HEK293 (cell line): ENCODE measurements around the gene SLC9A9.

Experiments
- CTCF ChIA-PET: fragments of 350-600 bp; formaldehyde crosslinking; extraction: SDS; loops from one replicate; lab custom pipeline; 2021; ENCODE audit warnings: antibody characterized with exemption; lab: Yijun Ruan, JAX
- POLR2A ChIA-PET: fragments of 300-600 bp; formaldehyde crosslinking; extraction: SDS; loops from one replicate; lab custom pipeline; 2020; ENCODE audit warnings: antibody characterized with exemption, inconsistent platforms; lab: Yijun Ruan, JAX
- H3K27ac ChIP-seq: fragments of 200-500 bp; sonication (Bioruptor generic); 2 replicates; pipeline ENCODE4 v1.5.1; 2014; ENCODE audit warnings: low read depth, low read length, control low read depth, inconsistent platforms; ENCODE audit errors: extremely low read depth
- H3K36me3 ChIP-seq, 2 experiments: fragments of 200-500 bp in 1 of 2; sonication (Bioruptor generic) in 1 of 2; 1 replicate in 1 of 2; 2 replicates in 1 of 2; pipeline ENCODE4 v1.5.1; 2014 to 2017; ENCODE audit warnings: inconsistent platforms in 2 of 2, low read length in 2 of 2; ENCODE audit not compliant: control insufficient read depth in 2 of 2, insufficient read depth in 1 of 2
- H3K4me1 ChIP-seq: fragments of 200-500 bp; sonication (Bioruptor generic); 2 replicates; pipeline ENCODE4 v1.5.1; 2014; ENCODE audit warnings: mild to moderate bottlenecking, low read length, inconsistent platforms; ENCODE audit not compliant: control insufficient read depth, insufficient read depth
- H3K4me3 ChIP-seq: 2 replicates; pipeline ENCODE4 v1.5.1; 2011; ENCODE audit warnings: low read depth, mild to moderate bottlenecking, control low read depth, low read length, moderate library complexity
- H3K9me3 ChIP-seq: fragments of 200-500 bp; sonication (Bioruptor generic); 2 replicates; pipeline ENCODE4 v1.5.1; 2014; ENCODE audit warnings: low read depth, low read length, inconsistent platforms; ENCODE audit not compliant: control insufficient read depth, insufficient read depth
- GFI1B ChIP-seq: fragments of 450-650 bp; formaldehyde crosslinking; IDR thresholded peaks from 2 replicates; pipeline ENCODE4 v1.5.1; 2016; ENCODE audit warnings: missing biosample characterization, missing genetic modification characterization
- GLIS1 ChIP-seq: fragments of 450-650 bp; formaldehyde crosslinking; IDR thresholded peaks from 2 replicates; pipeline ENCODE4 v1.5.1; 2016; ENCODE audit warnings: missing biosample characterization, missing genetic modification characterization
- HIC1 ChIP-seq: fragments of 450-650 bp; formaldehyde crosslinking; IDR thresholded peaks from 2 replicates; pipeline ENCODE4 v1.5.1; 2016; ENCODE audit warnings: missing biosample characterization, missing genetic modification characterization
- HOXD13 ChIP-seq: sonication (generic); formaldehyde crosslinking; IDR thresholded peaks from 2 replicates; pipeline ENCODE4 v1.8.0; 2022; ENCODE audit warnings: missing genetic modification reagents, borderline replicate concordance
- OSR2 ChIP-seq: fragments of 450-650 bp; formaldehyde crosslinking; IDR thresholded peaks from 2 replicates; pipeline ENCODE4 v1.5.1; 2016; ENCODE audit warnings: missing biosample characterization, missing genetic modification characterization
- SALL2 ChIP-seq: fragments of 450-650 bp; formaldehyde crosslinking; IDR thresholded peaks from 2 replicates; pipeline ENCODE4 v1.5.0; 2017; ENCODE audit warnings: missing biosample characterization, mild to moderate bottlenecking, missing genetic modification characterization, borderline replicate concordance
- SP7 ChIP-seq: fragments of 450-650 bp; formaldehyde crosslinking; IDR thresholded peaks from 2 replicates; pipeline ENCODE4 v1.5.1; 2016; ENCODE audit warnings: missing biosample characterization, missing genetic modification characterization
- TCF7L2 ChIP-seq: IDR thresholded peaks from 2 replicates; pipeline ENCODE4 v1.6.1; 2011; ENCODE audit warnings: low read depth, mild to moderate bottlenecking, inconsistent platforms, low read length, moderate library complexity, borderline replicate concordance
- ZBTB20 ChIP-seq: fragments of 450-650 bp; formaldehyde crosslinking; IDR thresholded peaks from 2 replicates; pipeline ENCODE4 v1.5.1; 2016; ENCODE audit warnings: missing biosample characterization, missing genetic modification characterization
- ZBTB7A ChIP-seq: fragments of 450-650 bp; formaldehyde crosslinking; IDR thresholded peaks from 2 replicates; pipeline ENCODE4 v1.5.1; 2016; ENCODE audit warnings: low read depth, missing biosample characterization, missing genetic modification characterization
- ZNF48 ChIP-seq: fragments of 450-650 bp; formaldehyde crosslinking; IDR thresholded peaks from 2 replicates; pipeline ENCODE4 v1.5.1; 2016; ENCODE audit warnings: missing biosample characterization, missing genetic modification characterization
- ZNF530 ChIP-seq: fragments of 450-650 bp; formaldehyde crosslinking; IDR thresholded peaks from 2 replicates; pipeline ENCODE4 v1.5.1; 2016; ENCODE audit warnings: low read depth, missing biosample characterization, missing genetic modification characterization
- ZNF600 ChIP-seq: fragments of 450-650 bp; formaldehyde crosslinking; IDR thresholded peaks from 2 replicates; pipeline ENCODE4 v1.5.1; 2016; ENCODE audit warnings: missing biosample characterization, missing genetic modification characterization
- ZNF621 ChIP-seq: fragments of 450-650 bp; formaldehyde crosslinking; IDR thresholded peaks from 2 replicates; pipeline ENCODE4 v1.5.1; 2017; ENCODE audit warnings: missing biosample characterization, missing genetic modification characterization
- ZSCAN4 ChIP-seq: fragments of 450-650 bp; formaldehyde crosslinking; IDR thresholded peaks from 2 replicates; pipeline ENCODE4 v1.5.1; 2017; ENCODE audit warnings: missing biosample characterization, missing genetic modification characterization
- TF ChIP-seq, protein P1 (sequence below): fragments of 450-650 bp; formaldehyde crosslinking; IDR thresholded peaks from 2 replicates; pipeline ENCODE4 v1.5.1; 2016; ENCODE audit warnings: missing biosample characterization, missing genetic modification characterization, borderline replicate concordance

SLC9A9 gene

DNA sequence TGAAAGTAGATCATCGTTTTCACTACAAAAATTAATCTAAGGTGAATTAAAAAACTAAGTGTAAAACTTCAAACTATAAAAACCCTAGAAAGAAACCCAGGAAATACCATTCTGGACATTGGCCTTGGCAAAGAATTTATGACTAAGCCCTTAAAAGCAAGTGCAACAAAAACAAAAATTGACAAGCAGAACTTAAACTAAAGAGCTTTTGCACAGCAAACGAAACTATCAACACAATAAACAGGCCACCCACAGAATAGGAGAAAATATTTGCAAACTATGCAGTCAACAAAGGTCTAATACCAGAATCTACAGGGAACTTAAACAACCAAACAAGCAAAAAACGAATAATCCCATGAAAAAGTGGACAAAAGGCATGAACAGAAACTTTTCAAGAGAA lies 426.7 kb downstream of the SLC9A9 start (continued):
- TF ChIP-seq, protein P1, sequence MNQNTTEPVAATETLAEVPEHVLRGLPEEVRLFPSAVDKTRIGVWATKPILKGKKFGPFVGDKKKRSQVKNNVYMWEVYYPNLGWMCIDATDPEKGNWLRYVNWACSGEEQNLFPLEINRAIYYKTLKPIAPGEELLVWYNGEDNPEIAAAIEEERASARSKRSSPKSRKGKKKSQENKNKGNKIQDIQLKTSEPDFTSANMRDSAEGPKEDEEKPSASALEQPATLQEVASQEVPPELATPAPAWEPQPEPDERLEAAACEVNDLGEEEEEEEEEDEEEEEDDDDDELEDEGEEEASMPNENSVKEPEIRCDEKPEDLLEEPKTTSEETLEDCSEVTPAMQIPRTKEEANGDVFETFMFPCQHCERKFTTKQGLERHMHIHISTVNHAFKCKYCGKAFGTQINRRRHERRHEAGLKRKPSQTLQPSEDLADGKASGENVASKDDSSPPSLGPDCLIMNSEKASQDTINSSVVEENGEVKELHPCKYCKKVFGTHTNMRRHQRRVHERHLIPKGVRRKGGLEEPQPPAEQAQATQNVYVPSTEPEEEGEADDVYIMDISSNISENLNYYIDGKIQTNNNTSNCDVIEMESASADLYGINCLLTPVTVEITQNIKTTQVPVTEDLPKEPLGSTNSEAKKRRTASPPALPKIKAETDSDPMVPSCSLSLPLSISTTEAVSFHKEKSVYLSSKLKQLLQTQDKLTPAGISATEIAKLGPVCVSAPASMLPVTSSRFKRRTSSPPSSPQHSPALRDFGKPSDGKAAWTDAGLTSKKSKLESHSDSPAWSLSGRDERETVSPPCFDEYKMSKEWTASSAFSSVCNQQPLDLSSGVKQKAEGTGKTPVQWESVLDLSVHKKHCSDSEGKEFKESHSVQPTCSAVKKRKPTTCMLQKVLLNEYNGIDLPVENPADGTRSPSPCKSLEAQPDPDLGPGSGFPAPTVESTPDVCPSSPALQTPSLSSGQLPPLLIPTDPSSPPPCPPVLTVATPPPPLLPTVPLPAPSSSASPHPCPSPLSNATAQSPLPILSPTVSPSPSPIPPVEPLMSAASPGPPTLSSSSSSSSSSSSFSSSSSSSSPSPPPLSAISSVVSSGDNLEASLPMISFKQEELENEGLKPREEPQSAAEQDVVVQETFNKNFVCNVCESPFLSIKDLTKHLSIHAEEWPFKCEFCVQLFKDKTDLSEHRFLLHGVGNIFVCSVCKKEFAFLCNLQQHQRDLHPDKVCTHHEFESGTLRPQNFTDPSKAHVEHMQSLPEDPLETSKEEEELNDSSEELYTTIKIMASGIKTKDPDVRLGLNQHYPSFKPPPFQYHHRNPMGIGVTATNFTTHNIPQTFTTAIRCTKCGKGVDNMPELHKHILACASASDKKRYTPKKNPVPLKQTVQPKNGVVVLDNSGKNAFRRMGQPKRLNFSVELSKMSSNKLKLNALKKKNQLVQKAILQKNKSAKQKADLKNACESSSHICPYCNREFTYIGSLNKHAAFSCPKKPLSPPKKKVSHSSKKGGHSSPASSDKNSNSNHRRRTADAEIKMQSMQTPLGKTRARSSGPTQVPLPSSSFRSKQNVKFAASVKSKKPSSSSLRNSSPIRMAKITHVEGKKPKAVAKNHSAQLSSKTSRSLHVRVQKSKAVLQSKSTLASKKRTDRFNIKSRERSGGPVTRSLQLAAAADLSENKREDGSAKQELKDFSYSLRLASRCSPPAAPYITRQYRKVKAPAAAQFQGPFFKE: no peak
- no peak for TF ChIP-seq ZSCAN4 (tag by site-specific recombination)
- TF ChIP-seq ZBTB20 (tag by site-specific recombination): no peak
- TF ChIP-seq OSR2 (tag by site-specific recombination): no peak
- no peak for TF ChIP-seq GLIS1
- TF ChIP-seq SALL2 (tag by site-specific recombination): no peak
- TF ChIP-seq GFI1B (tag by site-specific recombination): no peak

GRCh38 chr3:143419611-143420010 lies 428.7 kb downstream of the SLC9A9 start:
- CTCF ChIA-PET: interaction anchor here (1.0 kb wide), 1 partner anchor 14 kb away, joined by 3 read pairs; no protein-coding TSS in a partner anchor
- no peak for TF ChIP-seq ZNF530 (tag by site-specific recombination)
- TF ChIP-seq SP7 (tag by site-specific recombination): no peak
- TF ChIP-seq ZNF48: no peak
- TF ChIP-seq HIC1 (tag by site-specific recombination): no peak
- TF ChIP-seq TCF7L2: no peak
- no peak for TF ChIP-seq ZBTB7A (tag by site-specific recombination)
- TF ChIP-seq ZNF621 (tag by site-specific recombination): no peak
- no peak for TF ChIP-seq ZNF600 (tag by site-specific recombination)
- no peak for TF ChIP-seq HOXD13 (CRISPR knock-in tag)
- TF ChIP-seq, all 188 proteins: peak for 0
- Histone ChIP-seq H3K4me3 (no peak overlapping the region), H3K4me1 (no peaks in the 10 kb centered on the region), H3K9me3 (no peaks in the 10 kb centered on the region), H3K36me3 (no peaks in the 10 kb centered on the region), H3K27ac (no peak overlapping the region)
- POLR2A ChIA-PET: no interaction called here
